GM21737 (cell line): ENCODE data around the gene FOXD4L6.
"Not testable (repeated sequence)": the region's sequence is repeated elsewhere in the genome, so short reads cannot be mapped to it uniquely, and the experiment has no call there.

Experiments used
- ATAC-seq: cut with Tn5 transposase; IDR thresholded peaks from one replicate; pipeline ENCODE4 v1.9.1; 2021; ENCODE audit warnings: mild to moderate bottlenecking, moderate library complexity; ENCODE audit not compliant: unreplicated experiment

FOXD4L6 gene

GRCh38 chr9:41104542-41104941, 23.9 kb downstream of the FOXD4L6 start:
- not testable (repeated sequence) for ATAC-seq

DNA sequence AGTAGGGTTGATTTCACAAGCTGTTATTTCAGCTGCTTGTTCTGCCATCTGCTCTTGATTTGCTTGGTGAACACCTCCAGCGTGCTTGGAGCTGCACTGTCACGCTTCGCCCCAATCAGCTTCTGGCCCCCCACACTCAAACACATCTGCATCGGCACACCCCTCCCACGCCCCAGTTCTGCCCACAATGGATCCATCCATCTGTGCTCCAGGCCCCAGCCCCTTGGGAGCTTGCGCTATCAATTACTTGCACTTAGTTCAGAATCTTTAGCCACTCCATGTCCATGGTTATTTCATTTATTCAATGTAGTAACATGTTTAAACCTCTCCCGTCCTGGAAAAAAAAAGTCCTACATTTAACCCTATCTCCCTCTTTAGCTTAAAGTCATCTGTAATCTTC, 28.0 kb downstream of the FOXD4L6 start:
- not testable (repeated sequence) for ATAC-seq

DNA sequence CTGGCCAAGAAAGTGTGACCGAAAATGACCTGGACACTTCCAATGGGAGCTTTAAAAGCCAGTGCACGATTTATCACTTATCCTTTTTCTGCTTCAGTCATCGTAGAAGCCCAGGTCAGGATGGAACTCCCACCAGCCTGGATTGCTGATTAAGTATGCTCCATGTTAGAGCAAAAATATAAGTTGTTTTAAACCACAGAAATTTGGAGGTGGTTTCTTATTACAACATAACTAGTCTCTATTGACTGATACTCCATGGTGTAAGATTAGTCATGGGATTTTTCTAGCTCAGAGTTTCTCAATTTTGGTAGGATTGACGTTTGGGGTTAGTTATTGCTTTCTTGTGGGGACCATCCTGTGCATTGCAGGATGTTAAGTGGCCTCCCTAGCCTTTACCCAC, 29.7 kb downstream of the FOXD4L6 start:
- not testable (repeated sequence) for ATAC-seq

- not testable (repeated sequence) for ATAC-seq
Observed at GRCh38 chr9:41095060-41095459, 33.4 kb downstream of the FOXD4L6 start.

- not testable (repeated sequence) for ATAC-seq
Observed at GRCh38 chr9:41094010-41094773, 34.3 kb downstream of the FOXD4L6 start.

DNA sequence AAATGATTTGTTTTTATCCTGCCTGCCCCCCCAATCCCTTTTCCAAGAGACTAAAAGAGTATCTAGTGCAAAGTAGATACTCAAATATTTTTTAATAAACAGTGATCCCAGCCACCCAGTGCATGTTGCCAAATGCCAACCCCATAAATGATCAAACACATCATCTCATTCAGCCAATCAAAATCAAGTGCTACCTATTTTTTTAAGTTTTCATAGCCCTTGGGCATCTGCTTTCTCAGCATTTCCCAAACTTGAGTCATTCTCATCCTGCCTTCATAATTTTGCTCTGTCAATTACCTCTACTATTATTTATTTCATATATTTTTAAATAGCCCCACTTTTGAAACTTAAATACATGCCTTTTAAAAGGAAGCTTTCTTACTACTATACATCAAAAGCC, 37.6 kb downstream of the FOXD4L6 start:
- ATAC-seq = not testable (repeated sequence)

DNA sequence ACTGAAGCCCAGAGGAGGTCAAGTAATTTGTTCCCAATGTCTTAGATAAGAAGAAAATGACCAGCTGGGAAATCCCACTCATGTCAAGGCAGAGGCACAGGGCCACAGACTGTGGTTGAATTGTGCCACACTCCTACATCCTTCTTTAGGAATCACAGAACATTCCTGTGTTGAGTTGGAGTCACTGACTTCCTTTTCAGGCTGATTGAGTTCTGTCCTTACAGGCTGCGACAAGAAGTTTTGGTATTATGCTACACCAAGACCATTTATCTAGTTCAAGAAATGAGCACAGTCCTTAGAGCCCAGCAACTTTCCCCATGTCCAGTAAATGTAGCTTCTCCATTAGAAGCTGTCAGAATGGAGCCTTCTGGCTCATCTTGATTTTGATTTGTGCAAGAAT, 38.1 kb downstream of the FOXD4L6 start:
- ATAC-seq = not testable (repeated sequence)

GRCh38 chr9:41088450-41089059, 39.9 kb downstream of the FOXD4L6 start:
- ATAC-seq = not testable (repeated sequence)

DNA sequence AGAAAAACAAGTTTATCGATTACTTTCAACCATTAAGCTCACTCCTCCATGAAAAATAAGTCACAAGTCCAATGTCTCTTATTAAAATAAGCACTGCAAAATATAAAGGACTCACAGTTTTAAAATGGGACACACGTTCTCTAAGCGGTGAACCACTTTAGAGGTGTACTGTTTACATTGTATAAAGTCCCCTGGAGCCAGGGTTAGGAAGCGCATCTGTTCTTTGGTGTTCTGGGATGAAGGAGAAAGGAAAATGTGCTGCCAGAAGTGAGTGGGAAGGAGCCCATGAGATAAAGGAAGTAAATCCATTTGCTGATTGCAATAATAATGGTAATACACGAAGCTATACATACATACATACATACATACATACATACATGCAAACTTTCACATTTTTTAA, 40.6 kb downstream of the FOXD4L6 start:
- ATAC-seq = not testable (repeated sequence)

DNA sequence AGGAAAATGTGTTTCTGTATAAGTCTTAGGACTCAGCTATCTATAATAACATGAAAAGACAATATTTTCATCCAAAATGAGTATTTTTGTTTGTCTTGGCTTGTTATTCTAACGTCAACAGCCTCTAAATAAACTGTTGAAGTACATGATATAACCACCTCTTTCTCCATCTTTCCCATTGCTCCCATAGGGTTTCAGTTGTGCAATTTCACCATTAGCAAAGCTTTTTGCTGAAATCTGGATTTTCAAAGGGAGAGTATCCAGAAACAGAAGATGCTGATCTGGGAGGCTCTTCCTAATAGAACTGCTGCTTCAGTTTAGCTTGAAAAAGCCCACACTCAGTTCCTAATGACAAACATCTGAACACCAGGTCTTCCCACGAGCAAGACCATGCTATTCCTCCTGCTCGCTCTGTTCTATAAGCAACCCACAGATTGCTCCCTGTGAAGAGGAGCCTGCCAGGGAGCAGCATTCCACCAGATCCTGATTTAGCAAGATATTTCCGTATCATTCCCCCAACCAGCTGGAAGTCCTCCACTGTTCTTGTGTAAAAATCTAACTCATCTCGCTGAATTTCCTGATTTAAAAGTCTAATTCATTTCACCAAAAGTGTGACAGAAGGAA, 41.2 kb downstream of the FOXD4L6 start:
- not testable (repeated sequence) for ATAC-seq

- not testable (repeated sequence) for ATAC-seq
Observed at GRCh38 chr9:41086685-41087084, 41.8 kb downstream of the FOXD4L6 start.

- ATAC-seq = not testable (repeated sequence)
Observed at GRCh38 chr9:41086215-41086614, 42.3 kb downstream of the FOXD4L6 start.

DNA sequence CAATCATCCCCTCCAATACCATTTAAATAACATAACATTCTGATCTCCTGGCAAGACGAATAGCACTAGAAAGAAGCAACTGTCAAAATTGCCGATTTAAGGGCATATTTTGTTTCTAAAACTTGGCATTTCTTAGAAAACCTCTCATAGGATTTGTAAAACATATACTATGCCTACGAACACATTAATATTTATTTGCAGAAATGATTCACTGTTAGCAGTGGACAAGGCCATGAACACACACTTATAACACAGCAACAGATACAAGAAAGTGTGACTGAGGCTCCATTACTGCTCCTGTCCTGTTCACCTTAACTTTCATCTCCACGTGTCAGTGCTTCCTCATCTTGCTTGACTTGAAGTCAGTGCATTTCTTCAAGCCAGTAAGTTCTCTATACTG, 46.1 kb downstream of the FOXD4L6 start:
- not testable (repeated sequence) for ATAC-seq

- ATAC-seq = not testable (repeated sequence)
Observed at GRCh38 chr9:41079464-41079863, 49.0 kb downstream of the FOXD4L6 start.

DNA sequence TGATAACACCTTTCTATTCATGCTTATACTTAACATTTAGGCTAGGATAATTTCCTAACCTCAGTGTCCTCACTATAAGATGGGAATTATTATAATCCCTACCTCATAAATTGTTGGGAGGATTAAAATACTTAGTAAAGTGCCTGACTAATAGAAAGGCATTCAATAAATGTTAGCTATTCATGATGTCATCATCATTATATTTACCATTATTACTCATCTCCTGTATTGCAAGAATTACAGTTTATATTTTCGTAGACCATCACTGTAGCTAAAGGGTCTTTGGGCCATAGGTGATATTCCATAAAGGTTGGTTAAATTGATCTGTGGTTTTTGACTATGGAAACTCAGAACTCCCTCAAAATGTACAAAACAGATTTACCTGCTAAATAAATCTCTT, 50.9 kb downstream of the FOXD4L6 start:
- not testable (repeated sequence) for ATAC-seq
